GM21717 (cell line): ENCODE results near the gene ZCCHC24.
"Not testable (repeated sequence)": the region's sequence is repeated elsewhere in the genome, so short reads cannot be mapped to it uniquely, and the experiment has no call there.

Experiments used
- ATAC-seq: cut with Tn5 transposase; IDR thresholded peaks from one replicate; pipeline ENCODE4 v1.9.1; 2021; ENCODE audit warnings: mild to moderate bottlenecking, moderate library complexity; ENCODE audit not compliant: unreplicated experiment

The ZCCHC24 gene

DNA sequence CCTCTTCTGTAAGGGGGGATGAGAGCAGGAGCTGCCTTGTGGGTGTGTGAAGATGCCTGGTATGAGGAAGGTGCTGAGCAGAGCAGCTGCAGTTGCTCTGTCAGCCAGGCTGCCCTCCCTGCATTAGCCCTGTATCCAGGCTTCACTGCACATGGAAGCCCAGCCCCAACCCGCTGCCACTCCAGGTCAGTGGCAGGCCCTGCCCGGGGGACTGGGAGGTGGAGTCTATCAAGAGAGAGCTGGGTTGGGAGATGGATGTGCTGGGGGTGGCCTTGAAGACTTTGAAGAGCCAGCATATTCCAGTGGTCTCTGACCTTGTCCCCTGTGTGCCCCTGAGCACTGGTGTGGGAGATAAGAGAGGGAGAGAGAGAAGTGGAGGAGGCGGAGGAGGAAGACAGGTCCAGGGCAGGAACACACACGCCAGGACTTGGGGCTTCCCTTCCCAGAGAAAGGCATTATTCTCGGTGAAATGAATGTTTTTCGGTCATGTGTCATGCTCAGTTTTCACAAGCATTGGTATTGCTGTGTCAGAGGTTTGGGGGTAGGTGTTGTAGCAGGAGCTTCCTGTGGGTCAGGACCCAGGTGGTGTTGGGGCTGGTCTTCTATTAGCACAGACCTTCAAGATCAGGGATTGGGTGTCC is 95.5 kb downstream of the ZCCHC24 start:
- ATAC-seq: no peak

DNA sequence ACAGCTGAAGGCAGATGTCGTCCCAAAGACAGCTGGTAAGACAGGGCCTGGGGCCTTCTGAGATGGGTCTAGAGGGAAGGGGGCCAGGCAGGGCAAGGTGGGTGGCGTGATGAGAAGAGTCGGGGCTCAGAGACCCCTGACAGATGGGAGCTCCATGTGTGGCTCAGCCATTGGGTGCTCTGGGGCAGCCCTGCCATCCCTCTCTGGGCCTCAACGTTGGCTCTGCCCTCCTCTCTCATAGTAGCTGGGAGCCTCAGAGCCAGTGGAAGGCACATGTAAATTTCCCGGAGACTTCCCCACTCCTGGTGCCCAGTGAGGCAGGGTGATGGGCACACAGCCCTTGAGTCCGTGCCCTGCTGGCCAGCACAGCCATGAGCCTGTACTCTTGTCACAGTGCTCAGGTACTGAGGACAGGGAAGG is 96.3 kb downstream of the ZCCHC24 start:
- ATAC-seq: no peak

DNA sequence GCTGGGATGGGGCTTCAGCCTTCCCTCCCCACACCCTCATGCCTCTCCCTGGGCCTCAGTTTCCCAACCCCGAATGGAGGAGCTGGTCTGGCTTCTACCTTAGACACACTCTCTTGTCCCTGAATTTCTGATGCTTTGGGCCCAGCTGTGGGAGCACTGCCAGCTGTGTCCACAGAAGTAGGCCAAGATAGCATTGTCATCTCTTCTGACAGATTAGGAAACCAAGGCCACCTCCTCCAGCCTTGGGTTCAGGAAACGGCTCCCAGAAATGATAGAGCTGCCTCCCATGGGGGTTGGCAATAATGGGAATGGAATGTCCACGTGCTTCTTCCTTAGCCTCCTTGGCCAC is 96.8 kb downstream of the ZCCHC24 start:
- ATAC-seq: no peak

DNA sequence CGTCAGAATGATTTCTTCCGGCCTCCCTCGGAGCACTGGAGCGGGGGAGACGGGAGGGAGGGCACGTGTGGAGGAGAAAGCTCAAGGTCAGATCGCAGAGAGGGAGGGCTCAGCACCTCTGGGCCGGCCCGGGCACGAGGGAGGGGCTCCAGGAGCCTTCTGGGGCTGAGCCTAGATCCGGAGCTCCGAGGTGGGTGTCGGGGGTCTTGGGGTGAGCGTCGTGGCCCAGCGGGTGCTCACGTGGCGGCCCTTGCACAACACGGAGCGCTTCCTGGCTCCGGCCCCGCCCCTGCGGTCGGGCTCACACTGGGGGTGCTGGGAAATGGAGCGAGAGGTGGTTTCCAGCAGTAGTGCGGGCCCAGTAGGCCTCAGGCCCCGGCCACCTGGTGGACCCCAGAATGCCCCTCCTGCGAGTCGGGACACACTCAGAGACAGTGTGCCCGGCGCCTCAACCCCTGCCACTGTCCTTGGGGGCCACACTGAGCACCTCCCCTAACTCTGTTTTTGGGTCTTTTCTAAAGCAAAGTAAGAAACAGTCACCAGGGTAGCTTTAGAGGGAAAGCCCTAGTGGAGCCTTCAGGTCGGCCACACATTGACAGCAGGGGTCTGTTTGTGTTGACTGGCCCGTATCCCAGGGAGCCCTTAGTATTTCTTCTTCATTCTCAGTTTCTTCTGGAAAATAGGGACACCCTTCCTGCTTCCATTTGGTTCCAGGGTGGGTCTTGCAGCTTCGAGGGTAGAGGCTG is 97.4 kb downstream of the ZCCHC24 start:
- ATAC-seq: peak; percentile 85

DNA sequence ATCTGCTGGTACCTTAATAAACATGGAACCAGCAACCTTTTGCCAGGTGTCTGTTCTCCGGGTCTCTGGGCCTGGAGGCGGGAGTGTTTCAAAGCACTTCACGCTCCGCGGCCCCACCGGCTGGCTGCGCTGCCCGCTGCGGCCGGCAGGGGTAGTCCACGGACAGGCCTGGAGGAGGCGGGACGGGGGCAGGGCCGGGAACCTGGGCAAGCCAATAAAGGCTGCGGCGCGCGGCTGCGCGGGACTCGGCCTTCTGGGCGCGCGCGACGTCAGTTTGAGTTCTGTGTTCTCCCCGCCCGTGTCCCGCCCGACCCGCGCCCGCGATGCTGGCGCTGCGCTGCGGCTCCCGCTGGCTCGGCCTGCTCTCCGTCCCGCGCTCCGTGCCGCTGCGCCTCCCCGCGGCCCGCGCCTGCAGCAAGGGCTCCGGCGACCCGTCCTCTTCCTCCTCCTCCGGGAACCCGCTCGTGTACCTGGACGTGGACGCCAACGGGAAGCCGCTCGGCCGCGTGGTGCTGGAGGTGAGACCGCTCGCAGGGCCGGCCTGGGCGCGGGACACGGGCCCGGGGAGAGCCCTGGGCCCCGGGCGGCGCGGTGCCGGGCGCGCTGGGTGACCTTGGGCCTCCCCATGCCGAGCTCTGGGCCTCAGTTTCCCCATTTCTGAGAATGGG is 98.1 kb downstream of the ZCCHC24 start, which contains the start of gene PPIF:
Gene PPIF (plus strand): TSS at position 244 of the 668 bp plus-strand sequence. CDS start 80 bp downstream, at position 324.
- peak; percentile 62 for ATAC-seq

DNA sequence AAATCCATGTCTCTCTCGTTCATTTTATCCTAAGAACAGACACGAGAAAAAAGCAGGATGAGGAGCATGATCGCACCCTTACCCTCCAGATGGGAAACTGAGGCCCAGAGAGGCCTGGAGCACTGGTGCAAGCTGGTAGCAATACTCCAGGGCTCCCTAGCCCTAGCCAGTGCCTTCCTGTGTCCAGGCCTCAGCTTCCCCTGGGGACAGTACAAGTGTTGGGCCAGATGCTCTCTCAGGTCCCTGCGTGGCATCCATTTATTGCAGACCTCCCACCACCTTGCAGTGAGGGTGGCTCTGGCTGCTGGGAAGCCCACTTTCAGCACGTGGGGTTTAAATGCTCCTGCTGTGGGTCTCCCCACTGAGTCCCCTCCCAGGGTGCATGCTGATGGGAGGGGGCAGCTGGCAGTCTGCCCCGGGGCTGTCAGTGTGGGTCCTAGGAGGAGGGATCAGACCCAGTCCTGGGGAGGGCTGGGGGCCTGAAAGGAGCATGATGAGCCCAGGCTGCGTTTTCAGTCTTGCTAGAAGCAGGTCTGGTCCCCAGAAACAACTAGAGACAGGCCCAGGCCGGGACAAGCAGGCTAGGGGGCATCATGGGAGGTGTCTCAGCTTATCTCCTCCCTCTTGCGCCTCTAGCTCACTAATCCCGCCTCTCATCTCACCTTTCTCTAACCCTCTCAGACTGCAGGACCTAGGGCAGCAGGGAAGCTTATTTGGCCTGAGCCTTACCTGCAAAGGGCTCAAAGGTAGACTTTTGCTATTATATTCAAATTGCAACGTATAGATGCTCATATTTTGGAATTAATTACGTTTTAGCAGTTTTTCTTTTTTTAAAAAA is 98.8 kb downstream of the ZCCHC24 start:
- no peak for ATAC-seq

DNA sequence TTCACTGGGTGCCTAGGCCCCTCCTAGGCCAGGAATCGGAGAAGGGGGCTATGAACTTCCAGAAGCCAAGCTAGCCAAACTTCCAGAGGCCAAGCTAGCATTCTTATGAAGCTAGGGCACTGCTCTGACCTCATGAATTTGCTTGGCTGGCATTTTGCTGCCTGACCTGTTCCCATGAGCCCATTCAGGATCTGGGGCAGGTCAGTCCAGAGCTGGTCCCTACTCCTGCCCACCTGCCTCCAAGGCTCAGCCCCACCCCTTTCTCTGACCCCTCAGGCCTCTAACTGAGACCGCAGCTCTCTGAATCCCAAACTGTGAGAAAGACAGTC is 99.4 kb downstream of the ZCCHC24 start:
- ATAC-seq: no peak

DNA sequence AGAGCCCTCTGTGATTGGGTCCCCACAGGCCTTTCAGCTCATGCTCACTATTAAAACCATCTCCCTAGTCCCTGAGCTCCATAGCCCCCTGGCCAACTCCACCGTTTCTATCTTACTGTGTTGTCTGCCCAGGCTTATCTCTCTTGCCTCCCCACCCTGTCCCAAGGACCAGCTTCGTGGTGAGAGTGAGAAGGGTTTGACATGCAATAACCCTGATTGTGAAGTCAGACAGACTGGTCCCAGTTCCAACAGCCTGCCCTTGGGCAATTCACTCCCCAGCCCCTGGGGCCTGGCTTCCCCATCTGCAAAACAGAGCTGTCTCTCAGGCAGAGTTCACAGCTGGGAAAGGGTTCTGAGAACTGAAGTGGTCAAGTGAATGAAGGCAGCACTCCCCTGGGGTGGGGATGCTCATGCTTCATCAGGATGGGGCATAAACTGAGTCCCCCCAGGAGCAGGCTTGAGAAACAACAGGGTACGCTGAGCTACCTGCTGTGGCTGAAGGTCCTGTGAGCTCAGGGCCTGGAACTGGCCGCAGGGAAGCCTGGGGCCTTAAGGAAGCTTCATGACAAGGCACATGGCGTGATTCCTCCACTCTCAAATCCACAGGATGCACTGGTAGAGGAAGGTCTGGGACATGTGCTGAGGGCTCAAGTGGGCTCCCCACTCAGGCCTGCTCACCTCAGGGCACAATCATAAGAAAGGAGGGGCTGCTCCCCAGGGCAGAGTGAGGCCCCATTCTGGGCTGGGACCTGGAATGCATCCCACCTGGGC is 100.0 kb downstream of the ZCCHC24 start:
- no peak for ATAC-seq

DNA sequence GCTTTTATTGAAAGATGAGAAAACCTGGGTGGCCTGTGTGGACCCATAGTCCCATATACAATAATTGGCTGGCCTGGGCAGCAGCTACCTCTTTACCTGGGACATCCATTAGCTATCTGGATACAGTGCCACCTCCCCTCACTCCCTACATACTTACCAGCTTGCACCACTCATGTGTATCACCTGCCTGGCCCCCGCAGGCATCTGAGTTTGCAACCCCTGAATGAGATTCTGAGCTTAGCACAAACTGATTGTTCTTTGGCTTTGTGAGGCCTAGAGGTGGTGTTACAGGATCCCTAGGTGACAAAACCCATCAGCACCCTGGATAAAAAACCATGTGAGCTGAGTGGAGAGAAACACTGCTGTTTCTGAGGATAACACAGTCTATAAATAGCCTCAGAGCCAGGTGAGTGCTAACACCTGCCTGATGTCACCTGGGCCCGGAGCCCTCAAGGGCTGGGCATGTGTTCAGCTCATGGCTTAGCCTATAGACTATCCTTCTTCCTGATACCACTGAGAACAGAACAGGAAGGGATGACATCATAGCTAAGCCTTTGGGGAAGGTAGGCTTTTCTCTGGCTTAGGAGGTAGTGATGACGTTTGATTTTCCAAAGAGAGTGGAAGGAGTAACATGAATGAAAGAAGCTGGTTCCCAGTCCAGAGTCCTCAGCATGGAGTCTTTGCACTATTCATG is 100.8 kb downstream of the ZCCHC24 start:
- no peak for ATAC-seq

DNA sequence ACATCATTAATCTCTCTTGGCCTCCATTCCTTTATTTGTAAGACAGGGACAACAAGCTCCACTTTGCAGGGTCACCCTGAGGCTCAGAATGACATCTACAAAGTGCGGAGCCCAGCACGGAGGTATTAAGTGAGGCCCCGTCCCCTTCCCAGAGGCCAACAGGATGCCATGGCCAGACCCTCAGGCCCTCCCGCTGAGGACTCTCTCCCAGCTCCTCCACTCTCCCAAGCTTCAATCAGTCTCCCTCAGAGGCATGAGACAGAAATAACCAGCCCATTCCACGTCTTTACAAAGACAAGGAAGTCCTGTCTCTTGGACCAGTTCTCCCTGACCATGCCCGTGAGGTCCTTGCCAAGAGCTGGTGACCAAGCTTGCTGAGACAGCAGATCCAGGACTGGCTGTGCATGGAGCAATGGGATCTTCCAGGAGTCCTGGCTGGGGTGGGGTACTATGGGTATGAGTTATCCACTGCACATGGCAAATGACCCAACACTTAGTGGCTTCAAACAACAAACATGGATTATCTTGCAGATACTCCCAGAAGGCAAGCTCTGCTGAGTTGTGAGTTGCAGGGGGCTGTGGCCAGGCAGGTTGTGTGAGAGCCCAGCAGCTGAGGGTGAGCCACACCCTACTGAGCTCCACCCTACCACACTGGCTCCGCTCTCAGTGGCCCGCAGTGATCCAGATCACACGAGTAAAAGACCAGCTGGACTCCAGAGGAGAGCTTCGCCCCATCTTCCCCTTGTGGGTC is 102.4 kb downstream of the ZCCHC24 start:
- no peak for ATAC-seq

DNA sequence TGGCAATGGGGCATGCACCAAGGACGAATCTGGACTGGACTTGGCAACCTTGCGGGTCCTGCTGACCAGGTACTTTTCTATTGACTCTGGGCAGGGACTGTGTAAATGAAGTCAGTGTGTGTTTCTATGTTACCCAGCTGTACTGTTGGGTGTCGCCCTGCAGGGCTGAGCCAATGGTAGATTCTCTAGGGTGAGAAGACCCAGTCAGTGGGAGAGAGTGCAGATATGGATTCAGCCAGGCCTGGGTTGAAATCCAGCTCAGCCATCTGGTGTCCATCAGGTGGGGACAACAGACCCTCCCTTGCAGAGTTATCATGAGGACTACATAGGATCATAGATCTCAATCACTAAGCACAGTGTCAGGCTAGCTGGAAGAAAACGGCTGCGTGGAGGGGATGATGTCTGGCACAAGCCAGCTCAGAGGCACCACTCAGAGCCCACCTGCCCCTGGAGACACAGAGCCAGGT is 103.1 kb downstream of the ZCCHC24 start:
- no peak for ATAC-seq

DNA sequence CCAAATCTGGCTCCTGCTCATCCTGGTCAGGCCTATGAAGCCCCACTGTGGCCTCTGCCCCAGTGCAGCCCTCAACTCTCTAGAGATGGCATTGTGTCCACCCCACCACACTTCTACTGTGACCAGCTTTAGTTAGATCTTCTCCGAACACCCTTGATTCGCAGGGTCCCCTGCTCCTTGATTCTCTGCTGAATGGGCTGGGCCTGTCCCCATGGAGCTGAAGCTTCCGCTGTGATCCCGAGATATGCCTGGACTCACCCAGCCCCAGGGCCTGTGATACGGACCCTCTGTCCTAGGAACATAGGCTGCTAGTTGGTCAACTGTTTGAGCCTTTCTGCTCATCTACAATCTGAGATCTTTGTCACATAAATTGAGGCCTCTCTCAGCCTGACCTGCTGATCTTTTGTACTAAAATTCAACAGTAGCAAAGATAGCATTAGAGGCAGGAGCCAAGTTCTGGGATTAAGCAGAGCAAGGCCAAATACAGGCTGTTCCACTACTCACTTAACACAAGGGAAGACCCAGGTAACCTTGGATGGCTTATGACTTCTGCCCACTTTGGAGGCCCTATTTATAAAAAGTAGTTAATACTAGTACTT is 104.7 kb downstream of the ZCCHC24 start:
- ATAC-seq: no peak

DNA sequence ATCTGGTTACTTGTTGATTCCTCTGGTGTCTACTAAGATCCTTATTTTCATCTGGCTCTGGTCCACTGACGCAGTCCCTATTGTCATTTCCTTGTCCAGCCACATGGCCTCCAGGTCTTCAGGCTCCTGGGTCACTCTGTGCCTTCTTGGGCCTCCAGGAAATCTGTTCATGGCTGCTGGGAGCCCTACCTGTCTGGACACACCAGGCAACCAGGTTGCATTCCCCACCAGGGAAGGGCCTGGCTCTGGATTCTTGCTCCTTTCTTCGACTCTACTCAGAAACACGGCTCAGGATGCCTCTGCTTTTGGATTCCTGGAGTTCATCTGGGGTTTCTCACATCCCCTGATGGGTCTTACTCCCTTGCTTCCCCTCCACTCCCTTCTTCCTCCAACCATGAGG is 106.2 kb downstream of the ZCCHC24 start:
- no peak for ATAC-seq

DNA sequence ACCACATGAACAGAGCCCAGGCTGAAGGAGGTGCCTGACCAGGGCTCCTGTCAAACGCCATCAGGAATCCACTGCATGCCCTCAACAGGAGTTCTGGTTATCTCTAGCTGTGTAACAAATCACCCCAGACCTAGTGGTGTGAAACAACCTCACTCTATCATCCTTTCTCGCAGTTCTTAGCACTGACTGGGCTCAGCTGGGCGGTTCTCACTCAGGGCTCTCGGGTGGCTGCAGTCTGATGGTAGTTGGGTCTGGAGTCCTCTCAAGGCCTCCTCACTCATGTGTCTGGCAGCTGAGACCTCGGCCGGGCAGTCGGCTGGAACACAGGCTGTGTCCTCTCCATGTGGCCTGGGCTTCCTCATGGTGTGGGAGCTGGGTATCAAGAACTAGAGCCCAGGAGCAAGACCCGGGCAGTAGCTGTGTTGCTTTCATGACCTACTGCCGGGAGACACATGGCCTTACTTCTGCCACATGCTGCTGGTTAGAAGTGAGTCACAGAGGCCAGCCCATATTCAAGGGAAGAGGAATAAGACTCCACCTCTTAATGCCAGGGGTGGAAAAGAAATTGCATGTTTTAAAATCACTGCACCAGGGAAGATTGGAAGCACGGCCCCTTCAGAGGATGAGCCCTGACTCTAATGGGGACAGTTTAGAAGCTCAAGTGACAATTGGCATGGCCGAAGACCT is 107.5 kb downstream of the ZCCHC24 start:
- ATAC-seq: not testable (repeated sequence)

DNA sequence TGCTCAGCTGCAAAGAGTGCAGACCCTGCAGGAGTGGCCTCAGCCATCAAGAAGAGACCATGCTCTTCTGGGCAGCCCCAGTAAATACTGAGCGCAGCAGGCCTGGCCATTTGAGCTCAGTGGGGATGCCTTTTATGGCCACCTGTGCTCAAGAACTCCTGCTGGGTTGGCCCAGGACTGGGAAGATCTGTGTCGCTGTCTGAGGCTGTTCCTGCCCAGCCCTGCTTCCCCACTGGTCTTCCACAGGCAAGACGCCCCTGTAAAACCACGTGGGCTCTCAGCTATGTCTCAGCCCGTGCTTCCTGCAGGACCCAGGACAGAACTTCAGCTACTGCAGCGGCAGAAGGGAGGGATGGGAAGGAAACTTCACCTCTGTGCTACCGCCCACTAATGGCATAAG is 108.7 kb downstream of the ZCCHC24 start:
- ATAC-seq: no peak

DNA sequence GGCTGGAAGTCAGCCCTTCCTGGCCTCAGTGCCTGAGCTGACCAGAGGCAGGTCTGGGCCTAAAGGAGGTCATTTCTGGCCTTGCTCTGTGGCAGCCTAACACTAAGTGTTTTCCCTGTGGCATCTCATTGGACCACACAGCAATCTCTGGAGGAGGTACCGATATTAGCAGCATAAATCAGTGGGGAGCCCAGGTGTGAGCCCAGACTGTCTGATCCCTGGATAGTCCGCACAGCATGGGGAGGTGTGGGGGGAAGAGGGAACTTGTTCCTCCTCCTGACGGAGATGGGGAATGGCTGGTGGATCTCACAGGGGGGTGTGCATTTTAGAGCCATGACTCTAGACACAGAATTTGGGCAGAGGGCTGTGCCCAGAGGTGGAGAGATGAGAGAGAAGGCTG is 109.1 kb downstream of the ZCCHC24 start:
- no peak for ATAC-seq

DNA sequence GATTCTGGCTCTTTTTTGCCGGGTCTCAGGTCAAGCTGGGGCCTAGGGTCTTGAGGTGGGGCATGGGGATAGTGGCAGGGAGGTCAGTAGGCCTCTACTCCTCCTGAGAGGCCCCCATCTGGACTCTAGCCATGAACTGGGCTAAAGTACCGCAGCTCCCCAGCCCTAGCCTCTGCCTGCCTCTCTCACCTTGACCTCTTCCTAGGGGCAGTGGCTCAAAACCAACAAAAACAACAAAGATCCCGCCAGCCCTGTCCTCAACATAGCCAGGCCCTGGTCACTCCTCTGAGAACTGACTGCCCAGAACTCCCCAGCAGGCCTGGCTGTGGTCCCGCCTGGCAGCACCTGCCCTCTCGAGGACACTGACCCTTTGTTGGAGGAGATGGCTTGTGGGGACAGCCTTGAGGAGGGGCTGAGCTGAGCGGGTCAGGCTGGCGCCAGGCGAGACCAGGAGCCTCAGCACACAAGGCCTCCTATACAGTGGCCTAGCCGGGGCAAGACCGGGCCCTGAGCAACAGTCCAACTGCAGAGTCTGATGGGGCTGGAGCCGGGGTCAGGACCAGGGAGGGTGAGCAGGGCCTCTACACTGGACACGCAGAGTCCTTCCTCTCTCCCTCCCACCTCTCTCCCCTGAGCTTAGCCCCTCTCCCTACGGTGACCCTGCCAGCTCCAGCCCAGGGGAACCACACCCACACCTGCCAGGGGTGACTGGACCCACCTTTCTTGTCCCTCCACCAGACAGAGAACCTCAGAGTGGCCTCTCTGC is 109.8 kb downstream of the ZCCHC24 start:
- ATAC-seq: no peak
